Limb (tissue), 2 donors: ENCODE results near the gene HOXB5.

Source experiments
- DNase-seq, 2 donors: peaks; one replicate each; pipeline ENCODE4 v3.0.0-alpha.2; 2016; ENCODE audit errors: extremely low spot score in 2 of 2

HOXB5 gene

GRCh38 chr17:48629411-48629759 lies 35.8 kb upstream of the HOXB5 start:
- DNase-seq = no peak

- DNase-seq = no peak
These were observed 35.3 kb upstream of the HOXB5 start for GRCh38 chr17:48628649-48629410.

- no peak for DNase-seq
These were observed 34.3 kb upstream of the HOXB5 start for GRCh38 chr17:48627623-48628521.

GRCh38 chr17:48627118-48627597 lies 33.6 kb upstream of the HOXB5 start:
- DNase-seq = no peak

GRCh38 chr17:48626245-48627117 lies 32.9 kb upstream of the HOXB5 start, which contains the start of gene HOXB9:
Gene HOXB9 (minus strand): TSS chr17:48626358. CDS start chr17:48626269, 89 bp downstream.
- peak in 1 of 2 donors; percentile 84 for DNase-seq

- DNase-seq = no peak
These were observed 32.1 kb upstream of the HOXB5 start for GRCh38 chr17:48625495-48626244.

- DNase-seq = peak in 1 of 2 donors; percentile 70
These were observed 31.2 kb upstream of the HOXB5 start for GRCh38 chr17:48624544-48625494.

- no peak for DNase-seq
These were observed 30.5 kb upstream of the HOXB5 start for GRCh38 chr17:48624118-48624517.

- DNase-seq = peak in 1 of 2 donors; percentile 49
These were observed 30.0 kb upstream of the HOXB5 start for GRCh38 chr17:48623583-48623982.

- DNase-seq = no peak
These were observed 29.3 kb upstream of the HOXB5 start for GRCh38 chr17:48622857-48623256.

- DNase-seq = peak in 1 of 2 donors; percentile 57
These were observed 28.1 kb upstream of the HOXB5 start for GRCh38 chr17:48621410-48622392.

GRCh38 chr17:48620461-48621139 lies 27.0 kb upstream of the HOXB5 start:
- DNase-seq = peak in 1 of 2 donors; percentile 54

- peak in 1 of 2 donors; percentile 68 for DNase-seq
These were observed 26.4 kb upstream of the HOXB5 start for GRCh38 chr17:48619826-48620449.

GRCh38 chr17:48618256-48618896 lies 24.8 kb upstream of the HOXB5 start:
- peak; percentile 88 to 96 for DNase-seq

- no peak for DNase-seq
These were observed 24.1 kb upstream of the HOXB5 start for GRCh38 chr17:48617471-48618255.
